GM12878 (cell line): ENCODE data around the gene RHOG. TPM values are rescaled to one million over a fixed set of nuclear protein-coding genes. Genes with fewer than 3 reads are reported as not detected.

ENCODE experiments used
- ATAC-seq: fragments of 200-7000 bp; cut with Tn5 transposase; 3 replicates; pipeline ENCODE4 v1.9.1; 2020; ENCODE audit warnings: mild to moderate bottlenecking, moderate library complexity
- BruUV-seq: library from RNA; stranded (reverse); fragments of 400-500 nt; replicated peaks from 2 replicates; lab custom pipeline; 2021; lab: Mats Ljungman, UMichigan
- CTCF ChIA-PET: fragments of 300-600 bp; sonication (Branson Sonifier 250); formaldehyde crosslinking; extraction: SDS; loops from one replicate; lab custom pipeline; 2021; ENCODE audit warnings: inconsistent platforms; lab: Yijun Ruan, JAX
- POLR2A ChIA-PET: fragments of 350-600 bp; formaldehyde crosslinking; extraction: SDS; loops from one replicate; lab custom pipeline; 2021; ENCODE audit warnings: inconsistent platforms; lab: Charles Lee
- RAD21 ChIA-PET: fragments of 300-600 bp; sonication (Branson Sonifier 250); formaldehyde crosslinking; loops from one replicate; lab custom pipeline; 2023; ENCODE audit warnings: antibody characterized with exemption; ENCODE audit not compliant: unreplicated experiment; lab: Charles Lee
- SMC1A ChIA-PET: fragments of 300-600 bp; sonication (Branson Sonifier 250); formaldehyde crosslinking; loops from one replicate; lab custom pipeline; 2023; ENCODE audit not compliant: unreplicated experiment, uncharacterized antibody; lab: Charles Lee
- DNase-seq: peaks from one replicate; pipeline ENCODE4 v3.0.0-alpha.2; 2011; ENCODE audit warnings: low read depth, low spot score
- FAIRE-seq: peaks from 3 replicates; lab custom pipeline; 2011; peaks lifted over from hg19 to GRCh38; lab: Jason Lieb, UNC
- H2AFZ ChIP-seq: 2 replicates; pipeline ENCODE4 v1.6.0; 2011; ENCODE audit warnings: low read depth, low read length, control low read depth; ENCODE audit not compliant: control insufficient read depth
- H3K27ac ChIP-seq: 2 replicates; pipeline ENCODE4 v1.5.1; 2011; ENCODE audit warnings: control low read depth; ENCODE audit not compliant: control insufficient read depth, insufficient read depth
- H3K27me3 ChIP-seq, 2 experiments: replicated peaks in 1 of 2; 2 replicates each; pipeline versions ENCODE4 v1.6.0 to v1.6.1; 2011; ENCODE audit warnings: low read length in 1 of 2; ENCODE audit not compliant: control insufficient read depth in 2 of 2, insufficient read depth in 2 of 2
- H3K36me3 ChIP-seq, 2 experiments: 2 replicates each; pipeline ENCODE4 v1.5.1; 2011; ENCODE audit warnings: low read length in 1 of 2; ENCODE audit not compliant: control insufficient read depth in 2 of 2, insufficient read depth in 2 of 2
- H3K4me1 ChIP-seq: 2 replicates; pipeline ENCODE4 v1.6.1; 2011; ENCODE audit warnings: mild to moderate bottlenecking, low read length, moderate library complexity, mixed read lengths; ENCODE audit not compliant: control insufficient read depth, insufficient read depth
- H3K4me2 ChIP-seq: 2 replicates; pipeline ENCODE4 v1.6.0; 2011; ENCODE audit warnings: control low read depth; ENCODE audit not compliant: control insufficient read depth, insufficient read depth
- H3K4me3 ChIP-seq: fragments of 200-600 bp; sonication (generic); 2 replicates; pipeline ENCODE4 v1.5.1; 2016
- H3K79me2 ChIP-seq: 2 replicates; pipeline ENCODE4 v1.6.0; 2011; ENCODE audit warnings: low read length; ENCODE audit not compliant: control insufficient read depth, insufficient read depth
- H3K9ac ChIP-seq: 2 replicates; pipeline ENCODE4 v1.8.0; 2011; ENCODE audit warnings: low read length, control low read depth, mixed read lengths; ENCODE audit not compliant: control insufficient read depth, insufficient read depth
- H3K9me3 ChIP-seq: replicated peaks from 3 replicates; pipeline ENCODE4 v1.5.1; 2011; ENCODE audit warnings: mild to moderate bottlenecking, low read length; ENCODE audit not compliant: control insufficient read depth, insufficient read depth
- H4K20me1 ChIP-seq: 2 replicates; pipeline ENCODE4 v1.6.0; 2011; ENCODE audit not compliant: control insufficient read depth, insufficient read depth
- MLLT1 ChIP-seq: fragments of 450-650 bp; IDR thresholded peaks from 2 replicates; pipeline ENCODE4 v1.6.1; 2016; ENCODE audit warnings: mild to moderate bottlenecking
- NFXL1 ChIP-seq: fragments of 450-650 bp; IDR thresholded peaks from 2 replicates; pipeline ENCODE4 v1.6.1; 2017; ENCODE audit warnings: antibody characterized with exemption, mild to moderate bottlenecking, borderline replicate concordance
- SIN3A ChIP-seq: IDR thresholded peaks from 2 replicates; pipeline ENCODE4 v1.6.1; 2012; ENCODE audit warnings: low read depth, low read length, improper control_type of control experiment
- SREBF1 ChIP-seq: IDR thresholded peaks from 2 replicates; pipeline ENCODE4 v1.6.1; 2012; ENCODE audit warnings: mild to moderate bottlenecking, low read length
- STAT3 ChIP-seq: IDR thresholded peaks from 2 replicates; pipeline ENCODE4 v1.6.1; 2011; ENCODE audit warnings: low read depth, low read length, improper control_type of control experiment
- ZBTB33 ChIP-seq: fragments of 450-650 bp; IDR thresholded peaks from 2 replicates; pipeline ENCODE4 v1.6.1; 2017; ENCODE audit warnings: mild to moderate bottlenecking
- ZNF687 ChIP-seq: fragments of 450-650 bp; IDR thresholded peaks from 2 replicates; pipeline ENCODE4 v1.6.1; 2017; ENCODE audit warnings: mild to moderate bottlenecking, moderate library complexity
- WGBS: methylation state at CpG from one replicate; pipeline ENCODE4 v1.1.6; 2016; ENCODE audit warnings: low lambda C conversion rate; ENCODE audit not compliant: insufficient replicate concordance, insufficient coverage; ENCODE audit errors: missing lambda C conversion rate; 5-methylcytosine and 5-hydroxymethylcytosine counted together
- in situ Hi-C: fragments of 300-500 bp; cut with MboI; formaldehyde crosslinking; loops from 9 replicates; pipeline ENCODE4 v1.14.3; 2018; ENCODE audit warnings: mixed read lengths
- intact Hi-C: fragments of 100-400 bp; cut with micrococcal nuclease; formaldehyde crosslinking; loops from one replicate; pipeline ENCODE4 v1.14.2; 2022; ENCODE audit not compliant: unreplicated experiment
- polyA plus RNA-seq, 11 experiments: library from polyadenylated mRNA; depleted of rRNA in 4 of 11; unstranded in 6 of 11; stranded (reverse) in 5 of 11; fragments of >200 nt; fragmentation: Nextera tagmentation in 4 of 11; fragmentation: Illumina TruSeq in 1 of 11; extraction: Ambion mirVana in 4 of 11; extraction: Trizol in 1 of 11; gene quantifications; 1 replicate in 1 of 11; 2 replicates in 10 of 11; pipeline versions ENCODE4 v1.2.1 to v1.2.3, GENCODE V29; 2011 to 2016; ENCODE audit warnings: inconsistent platforms in 2 of 11, missing spikeins in 2 of 11, low read depth in 1 of 11
- total RNA-seq, 4 experiments: library from RNA; depleted of rRNA in 3 of 4; stranded (reverse); fragments of >200 nt in 3 of 4; fragmentation: Illumina TruSeq in 1 of 4; extraction: Trizol in 1 of 4; gene quantifications; 2 replicates each; pipeline versions ENCODE4 v1.2.1 to v1.2.3, GENCODE V29; 2013 to 2021

The RHOG gene
- total and polyA plus RNA-seq, 10 of the 15 experiments (the other 5 are each of a cell fraction or from before 2014, with no cell fraction given): 16.0 to 172 (median 94.8) TPM

GRCh38 chr11:3835751-3836150 is 5.0 kb downstream of the RHOG start:
- DNase-seq (no peak), ATAC-seq (no peak), FAIRE-seq (no peak)
- peak overlapping the region; percentile 37 for H3K4me3 ChIP-seq
- peaks cover 40% of the 10 kb centered on the region for H3K4me1 ChIP-seq
- no peaks in the 10 kb centered on the region; the same call in 1 of the 2 replicates for H4K20me1 ChIP-seq
- CTCF ChIA-PET: interaction anchor here (1.0 to 39.6 kb wide), 8 partner anchors 8 to 237 kb away, joined by 3 to 1047 read pairs (median 6); partner anchors contain the start of genes PGAP2 and STIM1
- no peak overlapping the region for H2AFZ ChIP-seq
- RAD21 ChIA-PET: interaction anchor here (0.8 to 12.7 kb wide), 4 partner anchors 10 to 237 kb away, joined by 3 to 304 read pairs (median 20); partner anchors contain the start of gene STIM1
- BruUV-seq: no TSS peak
- WGBS: 51% methylated on average over 4 of the region's 4 CpGs
- in situ Hi-C loops: loop anchor here (25.0 kb wide), 1 partner anchor 552 kb away; the partner anchor contains the start of gene TRIM21
- peak overlapping the region; percentile 50 for H3K27ac ChIP-seq
- H3K36me3 ChIP-seq: peaks cover 9 to 19% of the 10 kb centered on the region in 2 experiments; a peak in 3 of 4 replicates
- no peaks in the 10 kb centered on the region for H3K9me3 ChIP-seq
- intact Hi-C loops: no loop called here
- POLR2A ChIA-PET: interaction anchor here (0.7 to 12.0 kb wide), 8 partner anchors 10 to 233 kb away, joined by 3 to 242 read pairs (median 3); partner anchors contain the start of gene STIM1
- SMC1A ChIA-PET: interaction anchor here (1.0 to 12.4 kb wide), 9 partner anchors 10 to 221 kb away, joined by 3 to 188 read pairs (median 4); partner anchors contain the start of genes PGAP2 and STIM1
- H3K79me2 ChIP-seq: peaks cover 97% of the 10 kb centered on the region
- H3K4me2 ChIP-seq: peak overlapping the region; percentile 32
- no peak for TF ChIP-seq SREBF1
- TF ChIP-seq NFXL1: no peak
- TF ChIP-seq STAT3: no peak
- TF ChIP-seq SIN3A: no peak
- no peak for TF ChIP-seq ZBTB33
- no peak for TF ChIP-seq MLLT1
- no peak for TF ChIP-seq ZNF687
- TF ChIP-seq, all 136 proteins: peak for 0
- H3K9ac ChIP-seq: no peak overlapping the region
- H3K27me3 ChIP-seq: no peaks in the 10 kb centered on the region
